ENCODE measurements around the gene SEPTIN5.
"Not testable (repeated sequence)": the region's sequence is repeated elsewhere in the genome, so short reads cannot be mapped to it uniquely, and the experiment has no call there.

Gene SEPTIN5

GRCh38 chr22:19680911-19681862 lies 33.1 kb upstream of the SEPTIN5 start:
- DNase-seq, result no peak

DNA sequence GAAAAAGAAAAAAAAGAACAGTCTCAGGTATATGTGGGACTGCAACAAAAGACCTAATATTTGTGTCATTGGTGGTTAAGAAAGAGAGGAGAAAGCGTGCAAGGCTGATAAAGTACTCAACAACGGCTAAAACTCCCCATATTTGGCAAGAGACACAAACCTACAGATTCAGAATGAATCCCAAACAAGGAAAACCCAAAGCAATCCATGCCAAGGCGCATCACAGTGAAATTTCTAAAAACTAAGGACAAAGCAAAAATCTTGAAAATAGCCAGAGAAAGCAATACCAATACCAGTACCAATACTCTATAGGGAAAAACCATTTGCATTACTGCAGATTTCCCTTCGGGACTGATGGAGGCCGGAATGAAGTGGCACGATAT lies 32.4 kb upstream of the SEPTIN5 start:
- no peak for DNase-seq

- no peak for DNase-seq
These were observed 27.4 kb upstream of the SEPTIN5 start for GRCh38 chr22:19686946-19687345.

- no peak for DNase-seq
These were observed 26.6 kb upstream of the SEPTIN5 start for GRCh38 chr22:19687561-19688300.

DNA sequence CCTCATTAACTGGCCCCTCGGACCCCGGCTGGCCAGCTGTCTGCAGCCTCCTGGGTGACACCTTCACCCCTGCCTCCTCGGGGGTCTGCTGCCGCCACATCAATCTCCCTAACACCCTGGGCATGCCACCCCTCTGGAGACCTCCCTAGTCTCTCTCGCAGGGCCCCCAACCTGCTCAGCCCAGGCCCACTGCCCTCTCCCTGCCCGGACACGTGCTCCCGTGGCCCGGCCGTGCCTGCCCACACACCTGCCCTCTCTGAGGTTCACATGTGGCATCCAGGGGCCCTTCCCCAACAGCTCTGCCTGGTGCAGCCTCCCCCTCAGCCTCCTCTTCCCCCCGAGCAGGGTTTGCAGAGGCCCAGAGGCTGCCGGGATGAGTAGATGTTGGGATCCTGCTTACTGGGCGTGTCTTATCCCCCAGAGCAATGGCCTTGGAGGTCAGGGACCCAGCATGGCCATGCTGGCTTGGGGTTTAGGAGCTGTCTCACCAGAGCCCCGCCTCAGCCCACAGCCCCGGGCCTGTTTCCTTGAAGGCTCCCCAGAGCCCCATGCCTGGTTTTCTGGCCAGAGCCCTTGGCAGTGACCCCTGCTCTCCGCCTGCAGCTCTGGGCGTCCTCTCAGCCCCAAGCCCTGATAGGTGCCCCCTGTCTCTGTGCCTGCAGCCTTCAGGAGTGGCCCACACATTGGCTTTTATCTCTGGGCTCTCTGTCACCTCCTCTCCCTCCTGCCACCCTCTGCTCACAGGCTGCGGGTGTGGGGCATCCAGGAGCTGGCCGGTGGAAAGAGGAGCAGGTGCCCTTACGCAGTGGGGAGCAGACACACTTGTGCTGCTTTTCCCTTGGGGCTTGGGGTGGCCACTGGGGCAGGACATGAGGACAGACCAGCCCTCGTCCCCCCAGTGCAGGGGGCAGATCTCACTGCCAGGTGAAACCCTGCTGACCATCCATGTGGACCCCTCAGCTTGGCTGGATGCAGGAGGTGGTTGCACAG lies 25.7 kb upstream of the SEPTIN5 start:
- DNase-seq, result no peak

- no peak for DNase-seq
These were observed 24.9 kb upstream of the SEPTIN5 start for GRCh38 chr22:19689408-19689807.

- no peak for DNase-seq
These were observed 23.1 kb upstream of the SEPTIN5 start for GRCh38 chr22:19691007-19691720.

DNA sequence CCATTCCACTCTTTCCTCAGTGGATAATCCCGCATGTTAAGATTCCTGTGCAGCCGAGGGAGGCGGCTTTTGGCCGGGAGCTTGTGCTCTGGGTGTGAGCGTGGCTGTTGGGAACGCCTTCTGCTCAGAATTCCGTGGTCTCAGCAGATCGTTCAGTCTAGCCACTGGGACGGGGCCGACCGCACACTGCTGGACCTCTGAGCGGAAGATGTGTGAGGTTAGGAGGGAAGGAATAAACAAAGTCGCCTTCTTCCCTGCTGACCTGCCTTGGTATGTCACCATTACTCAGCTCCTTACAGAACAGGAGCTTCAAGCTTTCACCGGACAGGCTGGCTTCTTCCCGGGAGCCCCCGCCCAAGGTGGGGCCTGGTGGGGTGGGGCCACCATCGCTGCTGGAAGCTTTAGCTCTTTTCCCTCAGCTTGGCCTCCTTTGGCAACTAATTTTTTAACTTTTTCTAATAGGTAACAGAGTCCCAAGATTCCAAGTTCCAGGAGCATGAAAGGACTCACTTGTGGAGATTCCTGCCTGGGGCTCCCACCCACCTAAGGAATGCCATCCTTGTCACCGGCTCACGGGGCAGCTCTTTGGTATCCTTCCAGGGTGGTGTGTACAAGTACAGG lies 22.5 kb upstream of the SEPTIN5 start:
- DNase-seq, result no peak

- DNase-seq, result no peak
These were observed 20.7 kb upstream of the SEPTIN5 start for GRCh38 chr22:19693581-19693980.

DNA sequence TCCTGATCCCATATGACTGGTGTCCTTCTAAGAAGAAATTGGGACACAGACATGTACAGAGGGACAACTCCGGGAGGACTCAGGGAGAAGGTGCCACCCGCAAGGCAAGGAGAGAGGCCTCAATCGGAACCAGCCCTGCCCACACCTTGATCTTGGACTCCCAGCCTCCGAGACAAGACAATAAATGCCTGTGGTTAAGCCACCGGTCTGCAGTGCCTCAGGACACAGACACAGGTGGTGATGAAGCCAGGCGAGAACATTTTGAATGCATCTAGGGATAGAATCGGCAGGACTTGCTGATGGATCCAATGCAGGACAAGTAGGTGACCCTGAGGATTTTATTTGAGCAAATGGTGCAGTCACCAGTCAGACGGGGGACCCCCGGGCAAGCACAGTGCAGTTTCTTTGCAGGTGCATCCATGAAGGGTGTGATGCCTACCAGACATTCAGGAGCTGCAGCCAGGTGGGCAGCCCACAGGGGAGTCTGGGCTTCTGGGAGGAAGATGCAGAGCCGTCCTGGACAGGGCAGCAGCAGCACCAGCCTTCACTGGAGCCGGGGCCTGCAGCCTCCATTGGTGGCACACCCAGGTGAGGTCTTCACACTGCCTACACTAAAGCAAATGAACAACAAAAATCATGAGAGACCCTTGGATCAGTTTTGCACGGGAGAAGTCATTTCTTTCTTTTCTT lies 20.2 kb upstream of the SEPTIN5 start:
- DNase-seq, result no peak

DNA sequence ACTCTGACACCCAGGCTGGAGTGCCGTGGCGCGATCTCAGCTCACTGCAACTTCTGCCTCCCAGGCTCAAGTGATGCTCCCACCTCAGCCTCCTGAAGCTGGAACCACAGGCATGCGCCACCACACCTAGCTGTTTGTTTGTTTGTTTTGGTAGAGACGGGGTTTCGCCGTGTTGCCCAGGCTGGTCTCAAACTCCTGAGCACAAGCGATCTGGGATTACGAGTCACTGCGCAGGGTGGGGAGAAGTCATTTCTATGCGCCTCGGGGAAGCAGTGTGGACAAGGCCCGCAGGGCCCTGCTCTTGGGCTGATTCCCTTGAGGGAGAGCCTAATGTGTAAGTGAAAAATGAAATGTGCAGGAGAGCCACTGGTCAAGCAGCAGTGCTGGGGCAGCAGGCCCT lies 19.6 kb upstream of the SEPTIN5 start:
- no peak for DNase-seq

GRCh38 chr22:19696504-19697276 lies 17.6 kb upstream of the SEPTIN5 start:
- no peak for DNase-seq

GRCh38 chr22:19697871-19698270 lies 16.4 kb upstream of the SEPTIN5 start:
- DNase-seq, result not testable (repeated sequence)

GRCh38 chr22:19700790-19701419 lies 13.4 kb upstream of the SEPTIN5 start:
- DNase-seq, result no peak

DNA sequence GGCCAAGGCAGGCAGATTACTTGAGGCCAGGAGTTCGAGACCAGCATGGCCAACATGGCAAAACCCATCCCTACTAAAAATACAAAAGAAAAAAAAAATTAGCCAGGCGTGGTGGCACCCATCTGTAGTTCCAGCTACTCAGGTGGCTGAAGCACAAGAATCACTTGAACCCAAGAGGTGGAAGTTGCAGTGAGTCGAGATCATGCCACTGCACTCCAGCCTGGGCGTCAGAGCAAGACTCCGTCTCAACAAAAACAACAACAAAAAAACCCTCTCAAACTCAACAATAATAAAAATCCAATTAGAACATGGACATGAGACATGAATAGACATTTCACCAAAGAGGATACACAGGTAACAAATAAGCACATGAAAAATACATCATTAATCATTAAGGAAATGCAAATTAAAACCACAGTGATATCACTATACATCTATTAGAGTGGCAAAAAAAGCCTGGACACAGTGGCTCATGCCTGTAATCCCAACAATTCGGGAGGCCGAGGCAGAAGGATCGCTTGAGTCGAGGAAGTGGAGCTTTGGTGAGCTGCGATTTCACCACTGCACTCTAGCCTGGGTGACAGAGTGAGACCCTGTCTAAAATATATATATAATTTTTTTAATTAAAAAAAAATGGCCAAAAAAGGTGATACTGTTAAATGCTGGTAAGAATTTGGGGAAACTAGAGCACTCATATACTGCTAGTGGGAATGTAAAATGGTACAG lies 12.7 kb upstream of the SEPTIN5 start:
- DNase-seq, result no peak

GRCh38 chr22:19703869-19704268 lies 10.4 kb upstream of the SEPTIN5 start:
- no peak for DNase-seq

GRCh38 chr22:19704355-19705015 lies 9.8 kb upstream of the SEPTIN5 start:
- no peak for DNase-seq

- no peak for DNase-seq
These were observed 8.9 kb upstream of the SEPTIN5 start for GRCh38 chr22:19705181-19705934.

Measured in NCI-H1092 (cell line).